Erythroblast (primary cell): ENCODE measurements around the gene C15orf39.
A peak's percentile ranks its signal among the peaks of the same experiment; 100 is the strongest.

Source experiments
- DNase-seq, 2 experiments: peaks; one replicate each; lab custom pipeline; 2025; lab: John Stamatoyannopoulos, UW
- GATA1 ChIP-seq: IDR thresholded peaks from 2 replicates; pipeline ENCODE4 v1.6.1; 2011; ENCODE audit warnings: low read depth, mild to moderate bottlenecking, control low read depth, low read length, moderate library complexity
- POLR2A ChIP-seq: IDR thresholded peaks from 2 replicates; pipeline ENCODE4 v1.6.1; 2011; ENCODE audit warnings: mild to moderate bottlenecking, low read length

The C15orf39 gene

DNA sequence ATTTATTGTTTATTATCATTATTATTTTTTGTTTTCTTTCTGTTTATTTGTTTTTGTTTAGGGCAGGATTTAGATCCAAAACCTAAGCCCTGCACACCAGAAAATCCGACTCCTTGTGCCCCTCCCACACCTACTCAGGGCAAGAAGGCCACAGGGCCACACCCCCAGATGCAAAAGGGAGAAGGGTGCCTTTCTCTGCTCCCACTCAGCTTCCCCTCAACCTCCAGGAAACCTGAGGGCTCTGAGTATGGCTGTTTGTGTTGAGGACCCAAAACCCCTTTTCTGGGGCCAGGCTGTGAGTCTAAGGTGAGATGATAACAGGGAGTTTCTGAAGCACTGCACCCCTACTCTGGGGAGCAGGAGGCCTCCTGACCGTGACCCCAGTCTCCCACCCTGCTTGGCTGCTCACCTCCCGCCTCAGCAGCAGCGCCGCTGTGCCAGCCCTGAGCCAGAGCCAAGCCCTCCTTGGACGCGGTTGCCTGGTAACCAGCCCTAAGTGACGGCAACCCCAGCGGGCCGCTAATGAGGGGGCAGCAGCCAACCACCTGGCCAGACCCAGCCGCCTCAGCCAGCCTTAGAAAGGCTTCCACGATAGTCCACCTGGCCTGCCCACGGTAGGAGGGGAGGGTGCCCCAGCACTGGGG lies 6.4 kb upstream of the C15orf39 start:
- no peak for DNase-seq
- TF ChIP-seq GATA1 = no peak
- TF ChIP-seq POLR2A = no peak

DNA sequence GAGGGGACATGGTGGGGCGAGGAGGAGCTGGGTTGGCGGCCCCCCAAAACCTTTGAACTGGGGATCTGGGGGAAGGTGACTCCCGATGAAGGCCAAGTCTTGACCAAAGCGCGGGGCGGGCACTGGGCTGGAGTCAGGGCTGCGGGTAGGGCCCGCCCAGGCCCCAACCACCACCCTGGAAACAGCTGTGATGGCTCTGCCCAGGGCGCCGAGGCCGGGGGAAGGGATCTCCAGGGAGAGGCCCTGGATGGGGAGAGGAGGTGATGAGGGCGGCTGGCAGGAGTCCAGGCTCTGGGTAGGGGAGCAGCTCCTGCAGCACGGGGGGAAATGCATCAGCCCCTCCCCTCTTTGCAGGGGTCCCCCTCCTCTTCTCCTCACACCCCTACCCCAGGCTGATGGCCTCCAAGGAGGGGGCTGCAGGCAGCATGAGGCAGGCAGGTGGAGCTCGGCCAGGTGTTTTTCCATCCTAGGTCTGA lies 5.9 kb upstream of the C15orf39 start:
- no peak for DNase-seq
- TF ChIP-seq GATA1 = no peak
- TF ChIP-seq POLR2A = no peak

DNA sequence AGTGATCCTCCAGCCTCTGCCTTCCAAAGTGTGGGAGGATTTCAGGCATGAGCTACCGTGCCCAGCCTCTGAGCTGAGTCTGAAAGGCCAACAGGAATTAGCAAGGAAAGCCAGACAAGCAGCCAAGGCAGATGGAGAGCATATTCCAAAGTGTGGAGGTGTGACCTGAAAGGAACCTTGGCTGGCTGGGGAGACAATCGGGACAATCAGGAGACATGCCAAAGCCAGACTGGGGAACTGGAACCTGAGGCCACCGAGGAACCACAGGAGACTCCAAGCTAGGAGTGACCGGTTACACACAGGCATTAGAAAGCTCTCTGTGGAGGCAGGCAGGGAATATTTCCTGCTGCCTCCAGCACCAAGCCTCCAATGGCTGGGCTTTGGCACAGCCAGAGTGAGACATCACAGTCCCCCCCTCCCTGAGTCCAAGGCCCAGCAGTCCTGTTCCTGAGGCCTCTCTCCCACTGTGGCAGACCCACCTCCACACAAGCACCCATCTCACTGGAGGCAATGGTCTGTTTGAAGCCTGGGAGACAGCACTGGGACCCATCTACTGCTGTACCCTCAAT lies 4.5 kb upstream of the C15orf39 start:
- no peak for DNase-seq
- no peak for TF ChIP-seq POLR2A
- no peak for TF ChIP-seq GATA1

DNA sequence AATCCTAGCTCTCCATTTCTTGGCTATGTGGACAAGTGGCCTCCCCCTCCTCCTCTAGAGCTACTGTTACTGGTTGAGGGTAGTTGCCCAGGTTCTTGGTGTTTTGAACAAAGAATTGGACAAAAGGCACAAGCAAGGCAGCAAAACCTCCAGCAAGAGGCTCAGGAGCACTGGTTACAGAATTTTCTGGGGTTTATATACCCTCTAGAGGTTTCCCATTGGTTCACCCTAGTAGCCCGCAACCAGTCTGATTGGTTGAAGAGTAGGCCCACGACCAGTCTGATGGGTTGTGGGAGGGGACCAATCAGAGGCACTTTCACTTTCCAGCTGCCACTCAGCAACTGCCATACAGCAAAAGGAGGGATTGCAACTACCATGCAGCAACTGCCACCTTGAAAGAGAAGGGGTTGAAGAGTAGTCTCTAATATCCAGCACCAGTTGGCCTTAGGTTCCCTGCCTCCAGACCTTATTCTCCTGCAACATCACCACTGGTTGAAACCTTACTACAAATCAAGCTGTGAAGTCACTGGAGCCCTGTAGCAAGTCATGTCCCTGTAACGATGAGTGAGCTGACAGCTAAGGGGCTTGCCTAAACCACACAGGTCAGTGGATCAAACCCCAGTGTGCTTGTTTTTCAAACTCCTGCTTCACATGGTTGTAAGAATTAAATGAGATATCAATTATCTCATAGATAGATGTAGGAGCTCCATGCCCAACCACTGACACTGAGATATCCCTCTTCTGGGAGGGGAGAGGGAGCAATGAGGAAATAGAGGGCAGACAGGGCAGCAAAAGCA lies 2.9 kb upstream of the C15orf39 start:
- TF ChIP-seq GATA1 (no peak), POLR2A (peak; percentile 85)
- peak; percentile 86 to 91 for DNase-seq

DNA sequence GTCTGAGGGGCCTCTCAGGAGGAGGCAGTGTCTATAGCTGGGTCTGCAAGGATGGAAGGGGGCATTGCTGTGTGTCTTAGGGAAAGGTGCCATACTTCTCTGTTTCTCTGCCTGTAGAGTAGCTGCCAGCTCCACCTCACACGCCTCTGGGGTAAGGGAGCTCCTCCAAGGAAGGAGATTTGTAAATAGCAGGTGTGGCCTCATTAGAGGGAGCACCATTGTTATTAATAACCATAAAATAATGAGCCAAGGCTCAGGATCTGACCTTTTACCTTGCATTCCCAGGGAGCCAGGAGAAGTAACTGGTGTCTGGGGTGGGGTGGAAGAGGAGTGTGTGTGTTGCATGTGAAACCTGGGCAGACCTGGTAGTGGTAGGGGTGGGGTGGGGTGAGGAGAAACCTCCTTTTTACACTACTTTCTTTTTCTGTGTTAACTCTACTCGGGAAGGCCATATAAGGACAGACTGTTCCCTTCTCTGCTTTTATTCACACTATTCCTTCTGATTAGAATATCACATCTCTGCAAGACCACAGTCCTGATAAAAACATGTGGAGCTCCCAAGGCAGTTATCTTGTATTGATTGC lies 2.2 kb upstream of the C15orf39 start:
- no peak for TF ChIP-seq GATA1
- no peak for TF ChIP-seq POLR2A
- peak; percentile 55 to 81 for DNase-seq

DNA sequence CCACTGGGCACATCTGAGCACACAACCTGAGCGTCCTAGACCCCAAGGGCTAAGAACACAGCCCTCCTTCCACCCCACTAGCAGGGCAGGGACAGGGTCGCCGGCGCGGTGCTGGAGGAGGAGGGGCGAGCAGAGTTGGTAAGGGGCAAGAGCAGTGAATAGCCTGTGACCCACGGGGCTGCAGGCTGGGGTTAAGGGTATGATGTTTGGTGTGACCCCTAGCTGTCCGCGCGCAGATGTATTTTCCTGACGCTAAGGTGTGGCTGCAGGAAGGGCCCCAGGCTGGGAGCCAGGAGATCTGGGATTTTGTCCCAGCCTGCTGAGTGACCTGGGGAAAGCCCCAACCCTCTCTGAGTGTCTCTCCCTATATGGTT lies 1.3 kb upstream of the C15orf39 start:
- TF ChIP-seq POLR2A (no peak), GATA1 (no peak)

DNA sequence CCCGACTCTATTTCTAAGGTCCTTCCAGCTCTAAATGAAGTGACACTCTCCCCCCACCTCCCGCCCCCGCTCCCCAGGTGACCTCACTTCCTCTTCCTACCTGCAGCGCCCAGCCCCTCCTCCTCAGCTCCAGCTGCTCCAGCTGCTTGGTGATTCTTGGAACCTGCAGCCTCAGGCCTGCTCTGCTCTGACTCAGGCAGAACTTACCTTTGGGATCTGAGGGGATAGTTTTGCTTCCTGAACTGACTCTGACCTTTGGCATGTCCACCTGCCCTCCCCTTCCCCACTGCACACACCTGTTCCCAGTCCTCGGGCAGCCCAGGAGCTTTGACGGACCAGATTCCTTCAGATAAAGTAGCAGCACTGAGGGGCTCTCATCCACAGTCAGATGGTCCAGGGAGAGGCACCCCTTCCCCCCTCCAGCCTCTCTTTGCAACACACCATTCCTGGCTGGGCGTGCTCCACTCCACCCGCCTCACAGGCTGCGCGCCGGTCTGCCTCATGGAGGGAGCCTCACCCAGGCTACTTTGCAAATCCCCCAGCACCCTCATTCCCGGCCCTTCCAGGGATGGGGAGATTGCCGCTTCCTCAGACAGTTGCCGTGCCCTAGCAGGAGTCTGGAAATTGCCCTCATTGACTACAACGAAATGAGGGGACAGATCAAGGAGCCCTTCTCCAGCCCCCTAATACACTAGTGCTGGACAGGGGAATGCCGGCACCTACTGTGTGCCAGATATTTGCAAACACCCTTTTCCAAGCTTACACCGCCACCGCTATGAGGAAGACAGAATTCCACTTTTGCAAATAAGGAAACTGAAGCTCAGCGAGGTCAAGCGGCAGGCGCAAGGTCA lies 692 bp upstream of the C15orf39 start:
- TF ChIP-seq POLR2A (peak; percentile 57), GATA1 (no peak)
- peak; percentile 45 to 62 for DNase-seq

More for the DNA sequence above, 1.3 kb upstream of the C15orf39 start:
- DNase-seq = peak in 1 of 2 experiments; percentile 39

DNA sequence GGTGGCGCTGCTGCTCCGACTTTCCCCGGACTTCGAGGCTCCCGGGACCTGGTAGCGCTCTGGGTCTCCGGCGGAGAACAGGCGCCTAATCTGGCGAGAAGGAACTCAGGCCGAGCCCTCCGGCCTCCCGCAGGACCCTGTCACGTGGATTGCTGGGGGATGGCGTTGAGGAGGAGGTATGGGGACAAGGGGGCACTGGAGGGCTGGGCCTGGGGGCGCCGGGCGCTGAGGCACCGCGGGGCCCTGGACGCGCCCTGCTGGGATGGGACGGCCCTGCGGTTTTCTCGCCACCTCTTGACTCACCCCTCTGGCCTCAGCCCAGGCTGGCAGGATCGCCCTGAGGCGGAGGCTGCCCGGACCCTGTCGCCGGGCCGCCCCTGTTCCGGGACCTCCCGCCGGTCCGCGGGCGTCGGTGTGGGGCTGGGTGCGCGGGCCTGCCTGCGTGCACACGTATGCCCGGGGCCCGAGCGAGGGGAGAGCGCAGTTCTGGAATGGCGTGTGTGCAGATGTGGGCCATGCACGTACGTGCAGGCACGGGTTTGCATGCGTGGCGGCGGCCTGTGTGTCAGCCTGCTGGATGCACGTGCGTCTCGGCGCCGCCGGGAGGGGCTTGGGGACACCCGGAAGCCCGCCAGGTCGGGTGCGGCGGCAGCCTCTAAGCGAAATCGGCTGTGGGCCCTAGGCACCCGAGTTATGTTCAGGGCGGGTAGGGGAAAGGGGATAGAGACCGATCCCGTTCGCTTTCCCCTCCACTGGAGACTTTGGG lies 752 bp downstream of the C15orf39 start:
- peak; percentile 83 to 87 for DNase-seq
- TF ChIP-seq POLR2A = no peak
- no peak for TF ChIP-seq GATA1

DNA sequence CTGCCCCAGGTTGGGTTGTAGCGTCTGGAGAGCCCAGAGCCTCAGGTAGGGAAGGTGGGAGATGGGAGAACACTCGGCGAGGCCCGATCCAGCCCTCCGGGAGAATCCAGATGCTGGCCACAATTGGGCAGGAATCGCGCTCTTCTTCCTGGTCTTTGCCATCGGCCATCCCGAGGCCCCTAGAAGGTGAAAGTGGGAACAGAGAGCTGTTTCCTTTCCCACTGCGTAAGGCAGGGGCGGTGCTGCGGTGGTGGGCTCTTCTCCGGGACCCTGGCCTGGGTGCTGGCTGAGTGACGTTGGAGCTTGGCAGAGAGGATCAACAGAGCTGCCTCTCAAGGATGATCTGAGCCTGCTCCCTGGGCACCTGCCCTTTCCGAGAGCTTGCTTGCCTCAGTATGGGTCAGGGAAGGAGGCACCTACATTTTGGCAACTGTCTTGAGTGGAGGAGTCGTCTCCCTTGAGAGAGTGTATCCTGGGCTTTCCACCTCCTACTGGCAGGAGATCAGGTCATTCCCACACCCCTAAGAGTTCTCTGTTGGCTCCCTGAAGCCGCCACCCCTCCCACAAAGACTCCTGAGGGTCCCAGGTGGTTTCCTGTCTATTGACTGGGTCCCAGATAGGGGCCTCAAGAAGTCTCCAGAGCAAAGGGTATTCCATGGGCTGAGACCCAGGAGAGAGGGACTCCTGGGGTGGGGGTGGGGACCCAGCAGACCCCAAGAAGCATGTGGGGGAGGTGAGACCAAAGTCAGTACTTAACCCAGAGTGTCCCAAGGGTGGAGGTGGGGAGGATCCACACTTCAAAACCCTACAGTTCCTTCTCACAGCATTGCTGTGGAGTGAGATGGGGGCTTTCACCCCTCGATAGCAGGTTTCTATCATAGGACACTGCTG lies 1.6 kb downstream of the C15orf39 start:
- DNase-seq = peak in 1 of 2 experiments; percentile 49
- TF ChIP-seq POLR2A = no peak
- TF ChIP-seq GATA1 = no peak

DNA sequence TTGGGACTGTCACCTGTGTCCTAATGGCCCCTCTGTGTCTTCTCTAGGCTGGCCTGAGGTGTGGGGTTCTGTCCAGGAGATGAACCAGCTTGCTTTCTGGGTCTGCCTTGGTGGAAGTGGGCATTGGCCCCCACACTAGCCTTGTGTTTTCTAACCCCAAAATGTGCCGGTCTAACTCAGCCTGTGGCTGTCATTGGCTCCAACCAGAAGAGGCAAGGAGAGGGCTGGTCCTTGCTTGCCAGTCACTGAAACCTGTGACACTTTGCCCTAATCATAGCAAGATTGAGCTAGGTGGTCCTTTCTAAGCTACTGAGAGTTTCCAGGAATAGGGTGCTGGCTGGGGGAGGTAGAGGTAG lies 2.2 kb downstream of the C15orf39 start:
- no peak for TF ChIP-seq GATA1
- no peak for TF ChIP-seq POLR2A
- DNase-seq = peak in 1 of 2 experiments; percentile 49

DNA sequence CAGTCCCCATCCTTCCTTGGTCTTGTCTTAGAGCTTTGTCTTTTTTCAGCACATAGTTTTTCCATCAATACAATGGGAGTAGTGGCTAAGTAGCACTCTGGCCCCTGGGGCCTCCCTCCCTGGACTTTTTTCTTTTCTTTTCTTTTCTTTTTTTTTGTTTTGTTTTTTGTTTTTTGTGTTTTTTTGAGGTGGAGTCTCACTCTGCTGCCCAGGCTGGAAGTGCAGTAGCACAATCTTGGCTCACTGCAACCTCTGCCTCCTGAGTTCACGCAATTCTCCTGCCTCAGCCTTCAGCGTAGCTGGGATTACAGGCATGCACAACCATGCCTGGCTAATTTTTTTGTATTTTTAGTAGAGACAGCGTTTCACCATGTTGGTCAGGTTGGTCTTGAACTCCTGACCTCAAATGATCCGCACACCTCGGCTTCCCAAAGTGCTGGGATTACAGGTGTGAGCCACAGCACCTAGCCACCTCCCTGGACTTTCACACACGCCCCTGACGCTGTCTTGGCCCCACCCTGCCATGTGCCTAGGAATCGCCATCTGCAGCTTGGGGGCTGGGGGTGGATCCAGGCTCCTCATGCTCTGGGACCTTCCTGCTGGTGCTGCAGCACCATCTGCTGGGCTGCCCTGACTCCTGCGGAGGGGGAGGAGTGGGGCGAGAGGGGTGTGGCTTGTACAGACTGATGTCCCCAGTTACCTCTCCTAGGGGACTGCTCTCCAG lies 2.8 kb downstream of the C15orf39 start:
- peak; percentile 93 to 95 for DNase-seq
- TF ChIP-seq GATA1 = no peak
- TF ChIP-seq POLR2A = no peak
